Effector memory CD4-positive, alpha-beta T cell (primary cell): ENCODE measurements around the gene RFPL1.

Experiments
- DNase-seq, 3 donors: peaks; one replicate each; pipeline ENCODE4 v3.0.0-alpha.2; 2020
- H3K27ac ChIP-seq: 2 replicates; pipeline ENCODE4 v1.7.0; 2013; ENCODE audit warnings: mild to moderate bottlenecking, low read length, moderate library complexity; ENCODE audit not compliant: insufficient read depth, poor library complexity, severe bottlenecking
- H3K27me3 ChIP-seq: replicated peaks from 2 replicates; pipeline ENCODE4 v1.7.0; 2013; ENCODE audit warnings: mild to moderate bottlenecking, low read length; ENCODE audit not compliant: insufficient read depth, control insufficient read depth, poor library complexity, severe bottlenecking
- H3K36me3 ChIP-seq: 2 replicates; pipeline ENCODE4 v1.7.0; 2013; ENCODE audit warnings: mild to moderate bottlenecking, low read length, moderate library complexity; ENCODE audit not compliant: control insufficient read depth, insufficient read depth
- H3K4me1 ChIP-seq: 2 replicates; pipeline ENCODE4 v1.7.0; 2013; ENCODE audit warnings: low read length, mild to moderate bottlenecking; ENCODE audit not compliant: control insufficient read depth, insufficient read depth, poor library complexity, severe bottlenecking
- H3K4me3 ChIP-seq: 2 replicates; pipeline ENCODE4 v1.7.0; 2013; ENCODE audit warnings: low read length, low read depth, mild to moderate bottlenecking; ENCODE audit not compliant: insufficient read depth, poor library complexity, severe bottlenecking
- H3K9me3 ChIP-seq: 2 replicates; pipeline ENCODE4 v1.7.0; 2013; ENCODE audit warnings: mild to moderate bottlenecking, low read length, moderate library complexity; ENCODE audit not compliant: control insufficient read depth

RFPL1 gene

GRCh38 chr22:29435236-29436136 is 2.9 kb upstream of the RFPL1 start:
- no peak for DNase-seq
- no peaks in the 10 kb centered on the region for H3K4me1 ChIP-seq
- no peaks in the 10 kb centered on the region for H3K36me3 ChIP-seq
- no peak overlapping the region for H3K27ac ChIP-seq
- no peak overlapping the region for H3K4me3 ChIP-seq
- no peaks in the 10 kb centered on the region for H3K27me3 ChIP-seq
- no peaks in the 10 kb centered on the region for H3K9me3 ChIP-seq

GRCh38 chr22:29442976-29443375 is 4.6 kb downstream of the RFPL1 start:
- no peak for DNase-seq
- H3K9me3 ChIP-seq: no peaks in the 10 kb centered on the region
- no peaks in the 10 kb centered on the region for H3K27me3 ChIP-seq
- H3K36me3 ChIP-seq: no peaks in the 10 kb centered on the region
- H3K4me3 ChIP-seq: no peak overlapping the region
- no peak overlapping the region for H3K27ac ChIP-seq
- no peaks in the 10 kb centered on the region for H3K4me1 ChIP-seq

- Histone ChIP-seq H3K27me3 (no peaks in the 10 kb centered on the region), H3K27ac (no peak overlapping the region), H3K4me3 (no peak overlapping the region), H3K9me3 (no peaks in the 10 kb centered on the region), H3K4me1 (no peaks in the 10 kb centered on the region), H3K36me3 (no peaks in the 10 kb centered on the region)
- DNase-seq: no peak
Observed at GRCh38 chr22:29443452-29443851, 5.1 kb downstream of the RFPL1 start.

- H3K4me3 ChIP-seq: no peak overlapping the region
- no peaks in the 10 kb centered on the region for H3K9me3 ChIP-seq
- H3K27me3 ChIP-seq: no peaks in the 10 kb centered on the region
- no peaks in the 10 kb centered on the region for H3K36me3 ChIP-seq
- no peak for DNase-seq
- H3K4me1 ChIP-seq: no peaks in the 10 kb centered on the region
- no peak overlapping the region for H3K27ac ChIP-seq
Observed at GRCh38 chr22:29443861-29444792, 5.7 kb downstream of the RFPL1 start.

GRCh38 chr22:29445508-29445907 is 7.1 kb downstream of the RFPL1 start:
- no peaks in the 10 kb centered on the region for H3K36me3 ChIP-seq
- H3K27ac ChIP-seq: no peak overlapping the region
- no peaks in the 10 kb centered on the region for H3K4me1 ChIP-seq
- no peak overlapping the region for H3K4me3 ChIP-seq
- H3K27me3 ChIP-seq: no peaks in the 10 kb centered on the region
- H3K9me3 ChIP-seq: no peaks in the 10 kb centered on the region
- DNase-seq: no peak

- Histone ChIP-seq H3K27me3 (no peaks in the 10 kb centered on the region), H3K9me3 (no peaks in the 10 kb centered on the region), H3K4me1 (no peaks in the 10 kb centered on the region), H3K36me3 (no peaks in the 10 kb centered on the region), H3K27ac (no peak overlapping the region), H3K4me3 (no peak overlapping the region)
- no peak for DNase-seq
Observed at GRCh38 chr22:29447906-29448305, 9.5 kb downstream of the RFPL1 start.

GRCh38 chr22:29449296-29449875 is 11.0 kb downstream of the RFPL1 start:
- H3K27me3 ChIP-seq: no peaks in the 10 kb centered on the region
- H3K9me3 ChIP-seq: no peaks in the 10 kb centered on the region
- no peak for DNase-seq
- H3K36me3 ChIP-seq: no peaks in the 10 kb centered on the region
- H3K27ac ChIP-seq: no peak overlapping the region
- no peak overlapping the region for H3K4me3 ChIP-seq
- no peaks in the 10 kb centered on the region for H3K4me1 ChIP-seq

GRCh38 chr22:29450222-29450621 is 11.8 kb downstream of the RFPL1 start:
- Histone ChIP-seq H3K36me3 (no peaks in the 10 kb centered on the region), H3K27ac (no peak overlapping the region), H3K4me1 (no peaks in the 10 kb centered on the region), H3K9me3 (no peaks in the 10 kb centered on the region), H3K27me3 (no peaks in the 10 kb centered on the region), H3K4me3 (no peak overlapping the region)
- DNase-seq: no peak

GRCh38 chr22:29451863-29452262 is 13.5 kb downstream of the RFPL1 start:
- H3K4me1 ChIP-seq: no peaks in the 10 kb centered on the region
- no peaks in the 10 kb centered on the region for H3K27me3 ChIP-seq
- no peak overlapping the region for H3K4me3 ChIP-seq

More at GRCh38 chr22:29451863-29452262, 13.5 kb downstream of the RFPL1 start:
- no peak for DNase-seq
- no peak overlapping the region for H3K27ac ChIP-seq
- no peaks in the 10 kb centered on the region for H3K9me3 ChIP-seq
- H3K36me3 ChIP-seq: no peaks in the 10 kb centered on the region
